22Rv1 (cell line): ENCODE data around the gene ZNF821.

Experiments
- CTCF ChIP-seq: fragments of 450-650 bp; IDR thresholded peaks from 2 replicates; pipeline ENCODE4 v1.5.1; 2017; ENCODE audit warnings: mild to moderate bottlenecking
- ZFX ChIP-seq: fragments of 450-650 bp; IDR thresholded peaks from 2 replicates; pipeline ENCODE4 v1.6.1; 2017; ENCODE audit warnings: antibody characterized with exemption, borderline replicate concordance

- no peak for TF ChIP-seq CTCF
- no peak for TF ChIP-seq ZFX
Observed at GRCh38 chr16:71854369-71854948, 29.5 kb downstream of the ZNF821 start.
